Prostate gland (tissue), 2 donors: ENCODE results near the gene CEP250. TPM values are rescaled to one million over a fixed set of nuclear protein-coding genes. Genes with fewer than 3 reads are reported as not detected.

Experiments
- DNase-seq: peaks from one replicate; pipeline ENCODE4 v3.0.0-alpha.2; 2019; ENCODE audit warnings: low spot score
- H3K27ac ChIP-seq, 2 donors: fragments of 200-600 bp; sonication (generic); 2 replicates each; pipeline ENCODE4 v1.5.1; 2017 to 2019
- H3K27me3 ChIP-seq: fragments of 200-600 bp; sonication (generic); replicated peaks from 2 replicates; pipeline ENCODE4 v1.5.1; 2019; ENCODE audit not compliant: insufficient read depth
- H3K36me3 ChIP-seq, 2 donors: fragments of 200-600 bp; sonication (generic); 1 replicate in 1 of 2; 2 replicates in 1 of 2; pipeline versions ENCODE4 v1.5.1 to v1.8.1; 2017 to 2019
- H3K4me1 ChIP-seq: fragments of 200-600 bp; sonication (generic); replicated peaks from 2 replicates; pipeline ENCODE4 v1.5.1; 2019
- H3K4me3 ChIP-seq, 2 donors: fragments of 200-600 bp; sonication (generic); 2 replicates each; pipeline ENCODE4 v1.5.1; 2017 to 2019
- H3K9me3 ChIP-seq: fragments of 200-600 bp; sonication (generic); 2 replicates; pipeline ENCODE4 v1.5.1; 2017
- CTCF ChIP-seq, 4 experiments: fragments of 200-600 bp in 2 of 4; fragments of 450-650 bp in 2 of 4; sonication (generic) in 2 of 4; IDR thresholded peaks; 1 replicate in 3 of 4; 2 replicates in 1 of 4; pipeline ENCODE4 v1.5.1; 2016 to 2019; ENCODE audit warnings: antibody characterized with exemption in 4 of 4, mild to moderate bottlenecking in 2 of 4, moderate library complexity in 2 of 4
- POLR2A ChIP-seq: fragments of 450-650 bp; IDR thresholded peaks from one replicate; pipeline ENCODE4 v1.6.1; 2016; ENCODE audit warnings: antibody characterized with exemption, mild to moderate bottlenecking
- POLR2AphosphoS5 ChIP-seq: sonication (generic); formaldehyde crosslinking; IDR thresholded peaks from one replicate; pipeline ENCODE4 v1.6.1; 2017; ENCODE audit warnings: antibody characterized with exemption
- WGBS: methylation state at CpG from one replicate; pipeline ENCODE4 v1.1.5; 2018; 5-methylcytosine and 5-hydroxymethylcytosine counted together
- intact Hi-C: fragments of 100-400 bp; cut with DNase I; formaldehyde crosslinking; loops from one replicate; pipeline ENCODE4 v1.14.2; 2022
- total RNA-seq, 2 donors: library from RNA; depleted of rRNA; stranded (reverse); fragments of >200 nt; gene quantifications; one replicate each; pipeline ENCODE4 v1.1.0, GENCODE V29; 2016

CEP250 gene
- total RNA-seq, 2 donors from 2014 or later: 35.2 to 36.9 TPM

- Histone ChIP-seq H3K27me3 (no peaks in the 10 kb centered on the region), H3K27ac (no peak overlapping the region), H3K4me1 (no peaks in the 10 kb centered on the region), H3K4me3 (no peak overlapping the region), H3K36me3 (peaks cover 0 to 5% of the 10 kb centered on the region in 2 donors), H3K9me3 (no peaks in the 10 kb centered on the region)
- 33% methylated on average over 4 of the region's 4 CpGs for WGBS
- TF ChIP-seq CTCF (IDR thresholded peaks at IDR 0.05) (peak; percentile 24 to 78 (median 72)), POLR2A (no peak), POLR2AphosphoS5 (no peak)
- peak; percentile 61 for DNase-seq
- intact Hi-C loops: loop anchor here (10.0 kb wide), 4 partner anchors 81 to 421 kb away; partner anchors contain the start of genes ERGIC3, NFS1, ROMO1 and SPAG4
Observed at GRCh38 chr20:35463455-35464300, 8.3 kb downstream of the CEP250 start.

- Histone ChIP-seq H3K36me3 (peaks cover 0 to 5% of the 10 kb centered on the region in 2 donors), H3K27me3 (no peaks in the 10 kb centered on the region), H3K4me1 (no peaks in the 10 kb centered on the region), H3K27ac (no peak overlapping the region), H3K9me3 (no peaks in the 10 kb centered on the region), H3K4me3 (no peak overlapping the region)
- no peak for DNase-seq
- 60% methylated on average over 6 of the region's 6 CpGs for WGBS
- intact Hi-C loops: loop anchor here (10.0 kb wide), 4 partner anchors 79 to 419 kb away; partner anchors contain the start of genes ERGIC3, NFS1, ROMO1 and SPAG4
- TF ChIP-seq POLR2A: no peak
- TF ChIP-seq POLR2AphosphoS5: no peak
- no peak for TF ChIP-seq CTCF (IDR thresholded peaks at IDR 0.05)
Observed at GRCh38 chr20:35465976-35466375, 10.6 kb downstream of the CEP250 start.

- H3K27ac ChIP-seq: peak overlapping the region; percentile 39 to 52
- WGBS: 88% methylated on average over 6 of the region's 6 CpGs
- H3K9me3 ChIP-seq: no peaks in the 10 kb centered on the region
- peaks cover 0 to 5% of the 10 kb centered on the region in 2 donors for H3K36me3 ChIP-seq
- TF ChIP-seq CTCF (IDR thresholded peaks at IDR 0.05) (no peak), POLR2AphosphoS5 (no peak), POLR2A (no peak)
- no peaks in the 10 kb centered on the region for H3K27me3 ChIP-seq
- no peak for DNase-seq
- intact Hi-C loops: loop anchor here (10.0 kb wide), 4 partner anchors 78 to 418 kb away; partner anchors contain the start of genes ERGIC3, NFS1, ROMO1 and SPAG4
- no peak overlapping the region for H3K4me3 ChIP-seq
- H3K4me1 ChIP-seq: no peaks in the 10 kb centered on the region
Observed at GRCh38 chr20:35466856-35467255, 11.5 kb downstream of the CEP250 start.

GRCh38 chr20:35467339-35468224 is 12.2 kb downstream of the CEP250 start:
- H3K4me3 ChIP-seq: no peak overlapping the region
- TF ChIP-seq POLR2A (no peak), POLR2AphosphoS5 (peak; percentile 41)
- 38% methylated on average over 9 of the region's 9 CpGs for WGBS
- H3K36me3 ChIP-seq: peaks cover 0 to 5% of the 10 kb centered on the region in 2 donors
- peak overlapping the region; percentile 39 to 52 for H3K27ac ChIP-seq
- H3K27me3 ChIP-seq: no peaks in the 10 kb centered on the region
- no peaks in the 10 kb centered on the region for H3K4me1 ChIP-seq
- DNase-seq: no peak
- no peaks in the 10 kb centered on the region for H3K9me3 ChIP-seq
- intact Hi-C loops: loop anchor here (10.0 kb wide), 4 partner anchors 77 to 417 kb away; partner anchors contain the start of genes ERGIC3, NFS1, ROMO1 and SPAG4
